Measurements from ENCODE around the gene IL20RA.
"Not testable (repeated sequence)": the region's sequence is repeated elsewhere in the genome, so short reads cannot be mapped to it uniquely, and the experiment has no call there.

The IL20RA gene

GRCh38 chr6:137006056-137006455, 38.7 kb downstream of the IL20RA start:
- DNase-seq = no peak

- DNase-seq = no peak
These were observed 39.7 kb downstream of the IL20RA start for GRCh38 chr6:137005073-137005472.

- DNase-seq = no peak
These were observed 42.3 kb downstream of the IL20RA start for GRCh38 chr6:137002505-137002904.

DNA sequence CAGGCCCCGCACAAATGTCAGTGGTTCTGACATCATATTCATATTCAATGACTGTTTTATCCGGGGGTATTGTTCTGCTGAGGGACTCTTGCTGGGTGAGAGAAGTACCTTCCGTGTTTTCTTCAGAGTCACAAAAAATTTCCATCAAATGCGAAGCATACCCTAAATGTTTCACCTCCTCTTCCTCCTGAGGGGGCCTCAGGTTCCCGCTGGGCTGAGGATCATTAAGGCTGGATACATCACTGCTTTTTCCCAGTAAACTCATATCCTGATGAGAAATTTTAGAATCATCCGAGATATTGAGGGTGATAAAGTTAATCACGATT, 42.8 kb downstream of the IL20RA start:
- DNase-seq = no peak

- DNase-seq = no peak
These were observed 43.3 kb downstream of the IL20RA start for GRCh38 chr6:137001299-137001976.

GRCh38 chr6:137000825-137001224, 43.9 kb downstream of the IL20RA start:
- no peak for DNase-seq

- no peak for DNase-seq
These were observed 49.2 kb downstream of the IL20RA start for GRCh38 chr6:136995521-136995920.

GRCh38 chr6:136994782-136995181, 50.0 kb downstream of the IL20RA start:
- no peak for DNase-seq

- no peak for DNase-seq
These were observed 52.7 kb downstream of the IL20RA start for GRCh38 chr6:136992113-136992512.

GRCh38 chr6:136991646-136992045, 53.1 kb downstream of the IL20RA start:
- no peak for DNase-seq

DNA sequence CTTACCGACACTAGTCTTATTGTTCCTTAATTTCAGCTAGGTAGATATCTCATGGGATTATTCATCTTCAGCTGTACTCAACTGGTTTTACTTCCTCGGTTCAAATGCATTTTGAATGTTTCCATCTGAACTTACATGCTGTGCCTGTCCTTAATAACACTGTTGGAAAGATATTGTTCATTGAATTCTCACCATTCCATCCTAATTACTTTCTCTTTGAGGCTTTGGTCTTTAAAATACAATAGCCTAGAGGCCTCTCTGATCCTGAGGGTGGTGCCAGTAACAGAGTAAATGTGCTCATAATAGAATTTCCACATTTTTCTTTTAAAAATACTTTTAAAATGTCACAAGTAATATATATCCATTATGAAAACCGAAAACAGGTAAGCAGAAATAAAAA, 54.0 kb downstream of the IL20RA start:
- no peak for DNase-seq

- no peak for DNase-seq
These were observed 54.6 kb downstream of the IL20RA start for GRCh38 chr6:136990242-136990578.

DNA sequence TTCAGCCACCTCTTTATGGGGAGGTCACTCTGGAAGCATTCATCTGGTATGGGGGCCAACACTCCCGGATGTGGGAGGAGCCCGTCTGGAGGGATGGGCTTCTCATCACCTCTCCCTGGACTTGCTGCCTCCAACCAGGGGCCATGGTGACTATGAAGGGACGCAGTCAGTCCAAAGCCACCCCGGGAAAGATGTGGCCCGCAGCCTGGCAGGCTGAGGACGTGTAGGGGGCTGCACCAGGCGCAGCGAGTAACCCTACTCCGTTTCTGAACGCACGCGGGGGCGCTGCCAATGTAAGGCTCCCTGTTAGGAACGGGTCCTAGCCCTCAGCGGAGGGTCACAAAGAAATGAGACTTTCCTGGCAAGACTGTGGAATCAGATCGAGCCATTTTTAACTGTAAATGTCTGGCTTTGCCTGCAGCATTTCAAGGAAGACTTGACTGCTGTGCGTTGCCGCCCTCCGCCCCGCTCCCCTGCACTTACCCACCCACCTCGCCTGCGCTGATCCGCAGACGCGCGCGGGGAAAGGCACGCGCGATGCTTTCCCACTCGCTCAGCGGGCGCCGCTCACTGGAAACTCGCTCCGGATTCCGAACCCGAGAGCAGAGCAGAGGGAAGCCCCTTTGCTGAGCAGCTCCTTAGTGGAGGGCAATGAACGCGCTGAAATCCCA, 55.1 kb downstream of the IL20RA start:
- peak in 1 of 14 donors; percentile 17 for DNase-seq

GRCh38 chr6:136987526-136987925, 57.2 kb downstream of the IL20RA start:
- no peak for DNase-seq

DNA sequence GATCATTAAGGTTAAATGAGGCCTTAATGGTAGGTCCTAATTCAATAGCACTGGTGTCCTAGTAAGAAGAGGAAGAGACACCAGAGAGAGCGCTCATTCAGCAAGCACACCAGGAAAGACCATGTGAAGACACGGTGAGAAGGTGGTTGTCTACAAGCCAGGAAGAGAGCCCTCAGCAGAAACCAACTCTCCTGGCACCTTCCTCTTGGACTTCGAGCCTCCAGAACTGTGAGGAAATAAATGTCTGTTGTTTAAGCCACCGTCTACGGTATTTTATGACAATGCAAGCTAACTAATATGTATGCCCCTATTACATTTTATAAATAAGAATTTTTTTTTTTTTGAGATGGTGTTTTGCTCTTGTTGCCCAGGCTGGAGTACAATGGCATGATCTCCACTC, 59.3 kb downstream of the IL20RA start:
- no peak for DNase-seq

DNA sequence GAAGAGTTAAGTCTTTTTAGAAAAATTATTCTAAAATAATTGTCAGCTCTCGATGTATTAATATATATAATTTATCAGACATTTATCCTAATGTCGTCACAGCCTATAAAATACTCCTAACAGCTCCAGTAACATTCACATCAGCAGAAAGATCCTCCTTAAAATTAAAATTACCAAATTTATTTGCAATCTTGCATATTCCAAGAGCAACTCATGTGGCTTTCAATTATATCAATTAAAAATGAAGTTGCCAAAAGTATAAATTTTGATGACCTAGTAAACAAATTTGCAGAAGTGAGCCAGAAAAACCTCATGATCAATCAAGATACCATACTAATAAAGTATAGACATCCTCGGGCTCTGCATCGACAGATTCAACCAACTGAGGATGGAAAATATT, 60.2 kb downstream of the IL20RA start:
- no peak for DNase-seq

- DNase-seq = no peak
These were observed 61.1 kb downstream of the IL20RA start for GRCh38 chr6:136983687-136984086.

DNA sequence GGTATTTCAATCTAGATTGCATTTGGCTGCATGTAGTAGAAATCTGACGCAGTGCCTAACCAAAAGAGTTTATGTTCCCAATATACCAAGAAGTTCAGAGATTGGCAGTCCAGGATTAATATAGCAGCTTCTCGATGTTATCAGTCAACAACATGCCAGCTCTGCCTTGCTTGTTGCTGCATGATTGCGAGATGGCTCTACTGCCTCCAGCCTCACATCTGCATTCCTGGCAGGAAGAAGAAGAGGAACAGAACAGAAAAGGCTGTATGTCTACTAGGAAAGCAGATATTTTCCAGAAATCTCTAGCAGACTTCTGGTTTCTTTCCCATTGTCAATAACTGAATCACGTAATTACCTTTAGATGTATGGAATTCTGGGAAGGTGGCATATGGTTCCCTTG, 61.8 kb downstream of the IL20RA start:
- DNase-seq = no peak

GRCh38 chr6:136980070-136980469, 64.7 kb downstream of the IL20RA start:
- no peak for DNase-seq

DNA sequence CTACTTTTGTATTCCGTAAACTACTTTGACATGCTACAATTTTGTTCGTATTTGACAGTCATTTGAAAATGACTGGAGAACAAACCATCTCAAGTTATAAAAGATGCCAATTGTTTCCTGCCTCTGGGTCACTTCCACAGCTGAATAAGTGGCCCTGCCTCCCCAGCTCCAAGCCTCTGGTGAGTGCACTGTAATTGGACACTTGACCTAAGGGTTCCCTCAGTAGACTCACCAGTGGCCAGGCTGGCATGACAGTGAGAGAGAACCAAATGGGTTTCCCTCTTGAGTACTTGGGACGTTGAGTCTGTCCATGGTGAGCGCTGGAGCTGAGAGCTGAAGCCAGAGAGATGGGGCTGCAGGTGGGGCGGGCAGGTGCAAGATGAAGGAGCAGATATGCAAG, 65.6 kb downstream of the IL20RA start:
- DNase-seq = no peak

GRCh38 chr6:136977075-136977474, 67.7 kb downstream of the IL20RA start:
- DNase-seq = no peak

GRCh38 chr6:136975089-136975715, 69.6 kb downstream of the IL20RA start:
- no peak for DNase-seq

- DNase-seq = not testable (repeated sequence)
These were observed 71.0 kb downstream of the IL20RA start for GRCh38 chr6:136973781-136974180.

DNA sequence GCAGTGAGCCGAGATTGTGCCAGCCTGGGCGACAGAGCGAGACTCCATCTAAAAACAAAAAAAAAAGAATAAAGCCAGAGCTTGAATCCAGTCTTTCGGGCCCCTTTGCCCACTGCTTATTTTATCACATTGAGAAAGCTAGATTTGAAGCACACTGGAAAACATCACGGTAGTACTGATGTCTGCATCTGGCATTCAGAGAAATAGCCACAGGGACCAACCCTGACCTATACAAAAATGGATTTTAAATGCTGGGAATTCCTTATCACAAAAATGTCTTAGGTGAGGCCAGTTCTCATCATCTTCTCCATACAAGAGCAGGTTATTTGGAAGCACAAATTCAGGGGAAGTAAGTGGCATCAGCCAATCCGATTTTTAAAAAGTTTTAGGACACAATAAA, 73.2 kb downstream of the IL20RA start:
- no peak for DNase-seq
